H1 (cell line): Measurements from ENCODE around the gene CFAP61. TPM values are rescaled to one million over a fixed set of nuclear protein-coding genes. Genes with fewer than 3 reads are reported as not detected.

Experiments used
- EZH2 ChIP-seq: fragments of 200-600 bp; sonication (generic); IDR thresholded peaks from 2 replicates; pipeline ENCODE4 v1.7.1; 2012; ENCODE audit warnings: low read depth, mild to moderate bottlenecking, moderate library complexity, low read length, inconsistent platforms; ENCODE audit not compliant: severe bottlenecking
- GTF2F1 ChIP-seq: IDR thresholded peaks from 2 replicates; pipeline ENCODE4 v1.6.1; 2012; ENCODE audit warnings: low read depth, low read length, improper control_type of control experiment, borderline replicate concordance
- MAFK ChIP-seq: IDR thresholded peaks from 2 replicates; pipeline ENCODE4 v1.6.1; 2012; ENCODE audit warnings: low read depth, mild to moderate bottlenecking, improper control_type of control experiment, low read length
- SRF ChIP-seq: IDR thresholded peaks from 2 replicates; pipeline ENCODE4 v1.6.1; 2011; ENCODE audit warnings: mild to moderate bottlenecking, low read depth, low read length, moderate library complexity
- polyA plus RNA-seq, 7 experiments: library from polyadenylated mRNA; depleted of rRNA in 3 of 7; stranded (reverse) in 5 of 7; unstranded in 2 of 7; fragments of >200 nt in 5 of 7; fragments of 200-250 nt in 2 of 7; gene quantifications; 1 replicate in 5 of 7; 2 replicates in 1 of 7; 4 replicates in 1 of 7; pipeline versions ENCODE4 v1.2.1 to v1.2.3, GENCODE V29; 2011 to 2013; ENCODE audit warnings: missing spikeins in 2 of 7, mixed read lengths in 2 of 7
- total RNA-seq: library from RNA; stranded (reverse); fragmentation: NEBNext Ultra II Directional; extraction: Animal tissue kit (Norgen Biotek cat#: 25700); gene quantifications from 2 replicates; pipeline ENCODE4 v1.2.1, GENCODE V29; 2021

Gene CFAP61
- total and polyA plus RNA-seq, 2 of the 8 experiments (the other 6 are each of a cell fraction or from before 2014, with no cell fraction given): 0.29 to 0.61 TPM

DNA sequence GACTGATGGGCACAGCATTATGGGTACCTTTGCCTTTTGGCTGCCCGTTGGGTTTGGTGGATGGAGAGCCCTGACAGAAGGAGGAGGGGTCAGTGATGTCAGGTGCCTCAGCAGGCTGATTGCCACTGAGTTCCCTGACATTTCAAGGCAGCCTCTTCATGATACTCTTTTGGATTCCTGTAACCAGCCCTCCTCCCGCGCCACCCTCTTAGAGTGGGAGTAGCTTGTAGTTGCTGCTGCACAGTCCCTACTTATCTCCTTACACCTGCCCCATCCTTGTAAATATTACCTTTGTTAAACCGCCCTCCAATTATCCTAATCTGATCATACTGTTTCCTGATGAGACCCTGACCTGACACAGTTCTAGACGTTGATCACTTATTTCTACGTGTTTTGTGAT lies 140.0 kb downstream of the CFAP61 start (continued):
- TF ChIP-seq EZH2 (no peak), SRF (no peak), MAFK (no peak), GTF2F1 (no peak)
